WERI-Rb-1 (cell line): Measurements from ENCODE around the gene KRTAP4-6.
"Not testable (repeated sequence)": the region's sequence is repeated elsewhere in the genome, so short reads cannot be mapped to it uniquely, and the experiment has no call there.

Source experiments
- DNase-seq: peaks from one replicate; pipeline ENCODE4 v3.0.0-alpha.2; 2020
- H3K27ac ChIP-seq: fragments of 250-450 bp; sonication (Bioruptor Pico); 2 replicates; pipeline ENCODE4 v1.5.1; 2020; ENCODE audit warnings: mild to moderate bottlenecking, moderate library complexity
- H3K27me3 ChIP-seq: fragments of 250-450 bp; sonication (Bioruptor Pico); 2 replicates; pipeline ENCODE4 v1.5.1; 2021; ENCODE audit warnings: mild to moderate bottlenecking, low read depth, moderate library complexity; ENCODE audit not compliant: insufficient read depth, severe bottlenecking
- H3K36me3 ChIP-seq: fragments of 250-450 bp; sonication (Bioruptor Pico); 2 replicates; pipeline ENCODE4 v1.5.1; 2020; ENCODE audit warnings: mild to moderate bottlenecking, moderate library complexity
- H3K4me3 ChIP-seq: 2 replicates; pipeline ENCODE4 v1.5.1; 2011; ENCODE audit warnings: low read depth, mild to moderate bottlenecking, control low read depth, low read length
- H3K9me3 ChIP-seq: fragments of 250-450 bp; sonication (Bioruptor Pico); 2 replicates; pipeline ENCODE4 v1.5.1; 2021; ENCODE audit warnings: mild to moderate bottlenecking, moderate library complexity; ENCODE audit not compliant: severe bottlenecking
- CTCF ChIP-seq: IDR thresholded peaks from 2 replicates; pipeline ENCODE4 v1.5.1; 2011; ENCODE audit warnings: low read depth, mild to moderate bottlenecking, control low read depth, inconsistent platforms, low read length

Gene KRTAP4-6

GRCh38 chr17:41149652-41149985 lies 9.3 kb upstream of the KRTAP4-6 start, which contains the start of gene KRTAP4-5:
Gene KRTAP4-5 (minus strand): TSS chr17:41149825. CDS start chr17:41149767, 58 bp downstream.
- peaks cover 90% of the 10 kb centered on the region for H3K27me3 ChIP-seq
- no peak within 1 kb of the TSS for H3K27ac ChIP-seq
- DNase-seq, result no peak
- H3K4me3 ChIP-seq, result no peak within 1 kb of the TSS
- no peaks in the 10 kb centered on the region for H3K36me3 ChIP-seq
- no peak for TF ChIP-seq CTCF
- H3K9me3 ChIP-seq, result no peaks in the 10 kb centered on the region

GRCh38 chr17:41148971-41149651 lies 8.8 kb upstream of the KRTAP4-6 start:
- H3K27ac ChIP-seq, H3K36me3 ChIP-seq, H3K4me3 ChIP-seq, DNase-seq, H3K9me3 ChIP-seq: not testable (repeated sequence)
- peaks cover 90% of the 10 kb centered on the region for H3K27me3 ChIP-seq

- H3K27me3 ChIP-seq, result peaks cover 87% of the 10 kb centered on the region
- no peak overlapping the region for H3K4me3 ChIP-seq
- H3K36me3 ChIP-seq, result no peaks in the 10 kb centered on the region
- TF ChIP-seq CTCF, result no peak
- no peak for DNase-seq
- no peak overlapping the region for H3K27ac ChIP-seq
- H3K9me3 ChIP-seq, result no peaks in the 10 kb centered on the region
Measured at GRCh38 chr17:41147531-41148204, 7.3 kb upstream of the KRTAP4-6 start.

GRCh38 chr17:41145261-41145660 lies 4.9 kb upstream of the KRTAP4-6 start:
- Histone ChIP-seq H3K9me3 (peaks cover 8% of the 10 kb centered on the region), H3K27ac (no peak overlapping the region), H3K4me3 (no peak overlapping the region), H3K36me3 (no peaks in the 10 kb centered on the region), H3K27me3 (peaks cover 86% of the 10 kb centered on the region)
- TF ChIP-seq CTCF, result no peak
- no peak for DNase-seq

- Histone ChIP-seq H3K9me3 (peaks cover 10% of the 10 kb centered on the region), H3K4me3 (no peak overlapping the region), H3K27me3 (peaks cover 82% of the 10 kb centered on the region), H3K36me3 (no peaks in the 10 kb centered on the region), H3K27ac (no peak overlapping the region)
- no peak for DNase-seq
- TF ChIP-seq CTCF, result no peak
Measured at GRCh38 chr17:41144846-41145245, 4.5 kb upstream of the KRTAP4-6 start.

- H3K9me3 ChIP-seq, result peaks cover 10% of the 10 kb centered on the region
- H3K36me3 ChIP-seq, result no peaks in the 10 kb centered on the region
- H3K27me3 ChIP-seq, result peaks cover 83% of the 10 kb centered on the region
- no peak overlapping the region for H3K27ac ChIP-seq
- no peak for TF ChIP-seq CTCF
- no peak overlapping the region for H3K4me3 ChIP-seq
- no peak for DNase-seq
Measured at GRCh38 chr17:41141361-41141760, 1.0 kb upstream of the KRTAP4-6 start.

- not testable (repeated sequence) for DNase-seq, H3K27ac ChIP-seq, H3K4me3 ChIP-seq, H3K36me3 ChIP-seq
- Histone ChIP-seq H3K27me3 (peaks cover 74% of the 10 kb centered on the region), H3K9me3 (peaks cover 10% of the 10 kb centered on the region)
Measured at GRCh38 chr17:41139865-41140264, 479 bp downstream of the KRTAP4-6 start.
